22Rv1 (cell line): Measurements from ENCODE around the gene NKX2-2.

Experiments used
- ZFX ChIP-seq: fragments of 450-650 bp; IDR thresholded peaks from 2 replicates; pipeline ENCODE4 v1.6.1; 2017; ENCODE audit warnings: antibody characterized with exemption, borderline replicate concordance
- TF ChIP-seq, protein P1 (sequence below): fragments of 450-650 bp; IDR thresholded peaks from 2 replicates; pipeline ENCODE4 v1.5.1; 2017; ENCODE audit warnings: mild to moderate bottlenecking

GRCh38 chr20:21496452-21496851, 17.4 kb downstream of the NKX2-2 start:
- TF ChIP-seq, protein P1, sequence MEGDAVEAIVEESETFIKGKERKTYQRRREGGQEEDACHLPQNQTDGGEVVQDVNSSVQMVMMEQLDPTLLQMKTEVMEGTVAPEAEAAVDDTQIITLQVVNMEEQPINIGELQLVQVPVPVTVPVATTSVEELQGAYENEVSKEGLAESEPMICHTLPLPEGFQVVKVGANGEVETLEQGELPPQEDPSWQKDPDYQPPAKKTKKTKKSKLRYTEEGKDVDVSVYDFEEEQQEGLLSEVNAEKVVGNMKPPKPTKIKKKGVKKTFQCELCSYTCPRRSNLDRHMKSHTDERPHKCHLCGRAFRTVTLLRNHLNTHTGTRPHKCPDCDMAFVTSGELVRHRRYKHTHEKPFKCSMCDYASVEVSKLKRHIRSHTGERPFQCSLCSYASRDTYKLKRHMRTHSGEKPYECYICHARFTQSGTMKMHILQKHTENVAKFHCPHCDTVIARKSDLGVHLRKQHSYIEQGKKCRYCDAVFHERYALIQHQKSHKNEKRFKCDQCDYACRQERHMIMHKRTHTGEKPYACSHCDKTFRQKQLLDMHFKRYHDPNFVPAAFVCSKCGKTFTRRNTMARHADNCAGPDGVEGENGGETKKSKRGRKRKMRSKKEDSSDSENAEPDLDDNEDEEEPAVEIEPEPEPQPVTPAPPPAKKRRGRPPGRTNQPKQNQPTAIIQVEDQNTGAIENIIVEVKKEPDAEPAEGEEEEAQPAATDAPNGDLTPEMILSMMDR, result no peak
- no peak for TF ChIP-seq ZFX
